NCI-H2171 treated with DMSO at 0.1 percent for 48 hours (cell line): ENCODE data around the gene UBR4.

Experiments used
- DNase-seq: peaks from one replicate; lab custom pipeline; 2025; lab: John Stamatoyannopoulos, UW

Gene UBR4

GRCh38 chr1:19072285-19072981, 137.6 kb downstream of the UBR4 start:
- DNase-seq = no peak

GRCh38 chr1:19071674-19072281, 138.3 kb downstream of the UBR4 start:
- no peak for DNase-seq

DNA sequence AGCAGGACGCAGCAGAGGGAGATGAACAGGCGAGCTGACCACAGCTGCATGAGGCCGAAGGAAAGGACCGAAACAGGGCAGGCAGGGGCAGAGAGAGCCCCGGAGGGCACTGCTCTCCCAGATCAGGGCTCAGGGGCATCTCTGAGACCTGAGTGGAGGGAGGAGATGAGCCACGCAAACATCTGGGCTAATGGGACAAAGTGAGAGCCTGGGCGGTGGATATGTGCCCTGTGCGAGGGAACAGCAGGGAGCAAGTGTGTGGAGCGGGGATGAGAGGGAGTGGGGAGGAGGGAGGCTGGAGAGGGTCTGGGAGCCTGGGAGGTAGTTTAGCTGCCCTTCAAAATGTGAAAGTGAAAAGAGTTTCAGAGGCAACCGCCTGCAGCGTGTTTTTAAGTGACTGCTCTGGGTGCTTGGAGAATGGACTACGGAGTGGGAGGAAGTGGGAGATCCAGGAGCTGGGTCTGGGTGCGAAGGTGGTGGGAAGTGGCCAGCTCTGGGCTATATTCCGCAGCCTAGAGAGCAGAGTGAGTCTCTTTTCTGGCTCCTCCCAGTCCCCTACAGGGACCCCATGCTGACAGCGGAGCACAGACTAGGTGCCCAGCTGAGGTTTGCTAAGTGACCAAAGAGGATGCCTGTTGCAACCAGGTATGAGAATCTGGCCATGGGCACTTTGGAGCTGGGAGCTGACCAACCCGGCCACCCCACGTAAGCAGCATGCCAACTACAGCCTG, 139.0 kb downstream of the UBR4 start:
- DNase-seq = no peak

GRCh38 chr1:19070197-19070651, 139.8 kb downstream of the UBR4 start:
- no peak for DNase-seq

DNA sequence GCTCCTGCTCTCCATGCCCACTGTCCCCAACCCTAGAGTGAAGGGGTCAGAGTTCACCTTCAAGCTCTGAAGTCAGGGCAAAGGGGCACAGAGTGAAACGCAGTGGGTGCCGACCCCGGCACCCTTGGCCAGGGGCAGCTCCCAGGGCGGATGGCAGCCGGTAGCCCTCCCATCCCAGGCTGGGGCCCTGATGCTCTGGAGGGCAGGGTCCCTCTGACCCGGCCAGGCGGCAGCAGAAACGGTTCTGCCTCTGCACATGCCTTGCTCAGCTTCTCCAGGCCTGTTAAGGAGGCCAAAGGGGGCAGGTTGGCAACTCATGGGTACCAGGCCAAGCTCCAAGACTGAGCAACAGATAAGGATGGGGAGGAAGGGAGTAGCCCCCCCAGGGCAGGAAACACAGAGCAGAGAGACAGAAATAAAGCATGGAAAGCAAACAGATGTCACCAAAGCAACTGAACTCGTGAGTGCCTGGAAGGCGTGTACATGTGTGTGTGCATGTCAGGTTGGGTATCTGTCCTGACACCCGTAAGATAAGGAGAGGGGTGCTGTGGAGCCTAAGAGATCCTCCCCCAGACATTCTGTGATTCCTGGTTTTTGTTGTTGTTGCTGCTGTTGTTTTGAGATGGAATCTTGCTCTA, 141.3 kb downstream of the UBR4 start:
- no peak for DNase-seq

DNA sequence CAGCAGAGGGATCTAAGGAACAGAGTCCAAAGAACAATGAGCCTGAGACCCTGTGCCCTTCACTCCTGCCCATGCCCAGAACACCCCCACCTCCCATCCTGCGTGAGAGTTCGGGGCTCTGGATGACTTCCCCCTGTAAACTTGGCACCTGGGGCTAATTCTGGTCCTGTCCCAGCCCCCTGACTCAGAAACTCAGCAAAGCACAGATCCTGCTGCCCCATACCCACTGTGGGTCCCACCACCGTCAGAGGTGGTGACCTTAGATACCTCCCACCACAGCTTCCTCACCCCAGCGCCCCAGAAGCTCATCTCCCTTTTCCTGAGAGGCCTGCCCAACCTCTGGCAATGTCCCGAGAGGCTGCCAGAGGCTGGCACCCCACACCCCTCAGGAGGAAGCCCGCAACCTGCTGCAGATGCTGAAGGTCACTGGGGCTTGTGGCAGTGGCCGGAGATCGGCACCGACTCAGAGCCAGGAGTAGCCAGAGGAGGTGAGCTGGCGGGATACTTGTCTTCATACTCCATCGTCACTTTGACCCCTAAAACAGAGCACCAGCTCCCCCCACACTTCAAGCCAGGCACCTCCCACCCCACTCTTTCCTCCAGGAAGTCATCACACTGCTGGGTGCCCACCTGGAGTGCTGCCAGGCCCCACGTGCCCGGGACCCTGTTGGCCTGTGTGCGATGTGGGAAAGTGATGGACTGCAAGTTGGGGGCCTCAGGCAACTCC, 142.0 kb downstream of the UBR4 start:
- no peak for DNase-seq

- no peak for DNase-seq
These were observed 142.7 kb downstream of the UBR4 start for GRCh38 chr1:19067182-19067911.

DNA sequence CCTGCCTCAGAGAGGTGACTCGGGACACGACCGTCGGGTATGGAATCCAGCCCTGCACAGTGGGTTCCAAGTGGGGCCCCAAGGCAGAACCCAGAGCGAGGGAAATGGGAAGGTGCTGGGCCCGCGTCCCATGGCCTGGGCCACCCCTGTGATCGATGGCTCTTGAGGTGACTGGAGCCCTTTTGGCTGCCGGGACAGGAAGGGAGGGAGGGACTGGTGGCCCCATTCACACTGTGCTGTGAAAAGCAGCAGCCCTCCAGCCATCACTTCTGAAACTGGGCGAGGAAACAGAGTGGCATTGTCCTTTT, 143.2 kb downstream of the UBR4 start:
- DNase-seq = no peak

GRCh38 chr1:19066248-19066873, 143.7 kb downstream of the UBR4 start:
- no peak for DNase-seq

- DNase-seq = no peak
These were observed 144.4 kb downstream of the UBR4 start for GRCh38 chr1:19065526-19066247.

DNA sequence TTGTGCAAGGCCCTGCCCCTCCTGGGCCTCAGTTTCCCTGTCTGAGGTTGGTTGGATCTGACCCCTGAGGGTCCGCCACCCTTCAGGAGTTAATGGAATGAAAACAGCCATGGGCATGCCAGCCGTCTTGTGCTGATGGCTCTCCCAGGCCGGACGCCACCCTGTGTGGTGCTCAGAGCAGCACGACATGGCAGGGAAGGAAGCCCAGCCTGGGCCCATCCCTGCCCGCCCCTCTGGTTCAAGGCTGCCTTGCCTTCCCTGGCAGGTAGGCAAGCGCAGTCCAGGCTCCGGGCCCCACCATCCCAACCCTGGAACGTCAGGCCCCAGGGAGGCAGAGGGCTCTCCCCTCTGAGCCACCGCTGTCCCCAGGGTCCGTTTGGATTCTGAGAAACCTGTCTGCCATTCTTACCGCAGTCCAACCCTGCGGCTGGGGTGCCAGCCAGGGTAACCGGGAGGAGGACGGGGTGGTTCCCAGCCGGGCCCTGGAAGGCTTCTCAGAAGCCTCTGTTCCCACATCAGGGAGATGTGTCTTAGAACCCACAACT, 145.1 kb downstream of the UBR4 start:
- DNase-seq = no peak

GRCh38 chr1:19063122-19063521, 146.9 kb downstream of the UBR4 start:
- DNase-seq = no peak

- no peak for DNase-seq
These were observed 147.6 kb downstream of the UBR4 start for GRCh38 chr1:19062258-19063029.

DNA sequence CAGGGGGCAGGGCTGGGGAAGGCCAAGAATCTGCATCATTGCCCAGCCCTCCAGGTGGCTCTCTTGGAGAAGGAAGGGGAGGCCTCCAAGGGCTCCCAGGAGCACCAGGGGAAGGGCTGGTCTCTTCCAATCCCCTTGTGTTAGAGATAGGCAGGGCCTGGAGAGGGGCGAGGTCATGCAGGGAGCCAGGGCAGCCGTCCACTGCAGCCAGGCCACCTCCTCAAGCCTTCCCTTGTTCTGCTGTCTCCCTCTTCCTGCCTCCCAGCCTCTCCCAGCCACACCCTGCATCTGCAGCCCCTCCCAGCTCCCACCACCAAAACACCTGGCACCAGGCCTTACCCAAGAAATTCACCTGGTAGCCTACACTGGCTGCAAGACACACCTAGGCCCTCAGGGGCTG, 148.3 kb downstream of the UBR4 start:
- DNase-seq = no peak

DNA sequence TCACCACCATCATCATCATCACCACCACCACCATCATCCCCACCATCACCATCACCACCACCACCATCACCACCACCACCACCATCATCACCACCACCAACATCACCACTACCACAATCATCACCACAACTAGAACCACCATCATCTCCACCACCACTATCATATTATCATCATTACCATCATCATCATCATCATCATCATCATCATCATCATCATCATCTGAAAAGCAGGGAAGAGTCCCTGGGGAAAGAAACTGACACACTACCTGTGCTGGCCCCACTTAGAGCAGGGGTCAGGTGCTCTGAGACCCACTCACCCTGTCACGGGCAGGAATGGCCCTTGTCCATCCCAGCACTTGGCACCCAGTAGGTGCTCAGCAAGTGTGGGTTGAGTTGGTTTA, 148.7 kb downstream of the UBR4 start:
- no peak for DNase-seq

- DNase-seq = no peak
These were observed 150.3 kb downstream of the UBR4 start for GRCh38 chr1:19059773-19060172.

GRCh38 chr1:19058476-19058797, 151.6 kb downstream of the UBR4 start:
- no peak for DNase-seq

DNA sequence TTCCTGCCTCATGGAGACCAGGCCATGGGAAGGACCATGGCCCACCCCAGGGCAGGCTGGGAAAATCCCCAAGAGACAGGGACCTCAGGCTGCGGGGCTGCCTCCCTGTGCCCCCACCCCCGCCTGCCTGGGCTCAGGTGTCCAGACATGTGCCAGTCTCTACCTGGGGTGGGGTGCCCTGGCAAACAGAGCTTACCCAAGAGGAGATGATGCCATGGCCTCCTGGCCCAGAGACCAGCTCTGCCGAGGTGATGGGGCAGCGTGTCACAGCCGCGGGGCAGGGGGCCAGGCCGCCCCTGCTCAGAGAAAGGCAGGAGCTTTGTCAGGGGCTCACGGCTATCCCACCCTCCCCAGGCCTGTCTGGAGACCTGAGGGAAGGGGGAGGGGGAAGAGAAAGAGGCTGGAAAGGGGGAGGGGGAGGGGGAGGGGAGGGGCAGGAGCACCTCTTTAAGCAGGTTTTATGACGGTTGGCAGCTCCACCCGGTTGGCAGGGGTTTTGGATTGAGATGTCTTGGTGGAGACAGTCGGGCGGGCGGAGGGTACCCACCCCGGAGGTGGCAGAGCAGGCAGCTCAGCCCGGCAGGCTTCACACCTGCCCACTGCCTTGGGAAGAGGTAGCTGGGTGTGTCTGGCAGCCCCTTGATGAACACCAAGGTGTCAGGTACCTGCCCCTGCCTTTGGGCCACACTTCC, 152.1 kb downstream of the UBR4 start:
- DNase-seq = no peak
